ENCODE results near the gene SPACDR. TPM values are rescaled to one million over a fixed set of nuclear protein-coding genes. Genes with fewer than 3 reads are reported as not detected.
A peak's percentile ranks its signal among the peaks of the same experiment; 100 is the strongest.
"Not testable (repeated sequence)": the region's sequence is repeated elsewhere in the genome, so short reads cannot be mapped to it uniquely, and the experiment has no call there.

SPACDR gene
- total and polyA plus RNA-seq, 9 donors = 0.98 to 3.4 (median 1.5) TPM

DNA sequence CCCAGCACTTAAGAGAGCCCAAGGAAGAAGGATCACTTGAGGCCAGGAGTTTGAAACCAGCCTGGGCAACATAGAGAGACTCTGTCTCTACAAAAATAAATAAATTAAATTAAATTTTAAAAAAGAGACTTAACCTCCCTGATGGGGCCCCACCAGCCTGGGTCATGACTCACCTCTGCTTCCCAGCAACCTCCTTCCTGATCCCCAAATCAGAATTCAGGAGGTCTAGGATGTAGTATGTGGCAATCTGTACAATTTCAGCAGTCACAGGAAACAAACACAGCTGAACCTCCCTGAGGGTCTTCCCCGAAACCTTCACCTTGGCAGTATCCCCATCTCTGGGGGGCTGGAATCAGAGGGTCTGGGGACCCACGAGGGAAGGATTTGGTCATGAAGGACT is 18.0 kb downstream of the SPACDR start:
- Histone ChIP-seq H3K4me3 (ENCODE audit: low read length) (no peak overlapping the region), H3K4me1 (ENCODE audit: control insufficient read depth, insufficient read depth, low read length) (peaks cover 28% of the 10 kb centered on the region), H3K9me3 (replicated peaks; ENCODE audit: control insufficient read depth, low read depth, low read length) (no peaks in the 10 kb centered on the region), H3K27ac (ENCODE audit: low read length) (peak overlapping the region; percentile 13), H3K27me3 (ENCODE audit: control insufficient read depth, insufficient read depth, low read length) (no peaks in the 10 kb centered on the region), H3K36me3 (ENCODE audit: control insufficient read depth, insufficient read depth, low read length) (no peaks in the 10 kb centered on the region)
- WGBS (ENCODE audit: insufficient coverage) = 29% methylated on average over 1 of the region's 2 CpGs
- no peak for DNase-seq

- WGBS (ENCODE audit: insufficient coverage) = 18% methylated on average over 12 of the region's 14 CpGs
- Histone ChIP-seq H3K27ac (ENCODE audit: low read length) (peak overlapping the region; percentile 79), H3K9me3 (replicated peaks; ENCODE audit: control insufficient read depth, low read depth, low read length) (no peaks in the 10 kb centered on the region), H3K4me1 (ENCODE audit: control insufficient read depth, insufficient read depth, low read length) (peaks cover 15% of the 10 kb centered on the region), H3K36me3 (ENCODE audit: control insufficient read depth, insufficient read depth, low read length) (no peaks in the 10 kb centered on the region), H3K27me3 (ENCODE audit: control insufficient read depth, insufficient read depth, low read length) (no peaks in the 10 kb centered on the region), H3K4me3 (ENCODE audit: low read length) (no peak overlapping the region)
- peak; percentile 71 for DNase-seq
Measured at GRCh38 chr7:100444311-100445278, 19.5 kb downstream of the SPACDR start.

DNA sequence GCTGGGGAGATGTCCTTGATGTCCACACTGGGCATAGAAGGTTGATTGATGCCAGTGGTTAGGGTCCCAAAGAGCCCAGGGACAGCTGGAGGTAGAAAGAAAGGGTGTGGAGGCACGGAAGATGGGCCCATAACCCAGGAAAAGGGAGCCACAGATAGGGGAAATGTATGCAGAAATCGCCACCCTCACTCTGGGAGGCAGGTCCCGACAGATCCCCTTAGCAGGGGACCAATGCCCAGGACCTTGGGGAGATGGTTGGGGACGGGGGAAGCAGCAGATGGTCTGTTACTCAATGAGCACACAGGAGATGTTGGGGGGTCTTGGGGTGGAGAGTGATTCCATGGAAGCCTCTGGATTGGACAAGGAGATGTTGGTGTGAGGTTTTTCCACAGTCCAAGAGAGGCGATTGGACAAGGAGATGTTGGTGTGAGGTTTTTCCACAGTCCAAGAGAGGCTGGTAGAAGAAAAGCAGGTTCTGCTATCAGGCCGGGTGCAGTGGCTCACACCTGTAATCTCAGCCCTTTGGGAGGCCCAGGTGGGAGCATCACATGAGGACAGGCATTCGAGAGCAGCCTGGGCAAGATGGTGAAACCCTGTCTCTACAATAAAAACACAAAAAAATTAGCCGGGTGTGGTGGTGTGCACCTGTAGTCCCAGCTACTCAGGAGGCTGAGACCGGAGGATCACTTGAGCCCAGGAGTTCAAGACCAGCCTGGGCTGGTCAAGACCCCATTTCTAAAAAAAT is 20.8 kb downstream of the SPACDR start:
- H3K4me1 ChIP-seq (ENCODE audit: control insufficient read depth, insufficient read depth, low read length) = peaks cover 15% of the 10 kb centered on the region
- no peak for DNase-seq
- no peak overlapping the region for H3K4me3 ChIP-seq (ENCODE audit: low read length)
- no peaks in the 10 kb centered on the region for H3K27me3 ChIP-seq (ENCODE audit: control insufficient read depth, insufficient read depth, low read length)
- WGBS (ENCODE audit: insufficient coverage) = 91% methylated on average over 9 of the region's 9 CpGs
- no peaks in the 10 kb centered on the region for H3K9me3 ChIP-seq (replicated peaks; ENCODE audit: control insufficient read depth, low read depth, low read length)
- peak overlapping the region; percentile 79 for H3K27ac ChIP-seq (ENCODE audit: low read length)
- no peaks in the 10 kb centered on the region for H3K36me3 ChIP-seq (ENCODE audit: control insufficient read depth, insufficient read depth, low read length)

DNA sequence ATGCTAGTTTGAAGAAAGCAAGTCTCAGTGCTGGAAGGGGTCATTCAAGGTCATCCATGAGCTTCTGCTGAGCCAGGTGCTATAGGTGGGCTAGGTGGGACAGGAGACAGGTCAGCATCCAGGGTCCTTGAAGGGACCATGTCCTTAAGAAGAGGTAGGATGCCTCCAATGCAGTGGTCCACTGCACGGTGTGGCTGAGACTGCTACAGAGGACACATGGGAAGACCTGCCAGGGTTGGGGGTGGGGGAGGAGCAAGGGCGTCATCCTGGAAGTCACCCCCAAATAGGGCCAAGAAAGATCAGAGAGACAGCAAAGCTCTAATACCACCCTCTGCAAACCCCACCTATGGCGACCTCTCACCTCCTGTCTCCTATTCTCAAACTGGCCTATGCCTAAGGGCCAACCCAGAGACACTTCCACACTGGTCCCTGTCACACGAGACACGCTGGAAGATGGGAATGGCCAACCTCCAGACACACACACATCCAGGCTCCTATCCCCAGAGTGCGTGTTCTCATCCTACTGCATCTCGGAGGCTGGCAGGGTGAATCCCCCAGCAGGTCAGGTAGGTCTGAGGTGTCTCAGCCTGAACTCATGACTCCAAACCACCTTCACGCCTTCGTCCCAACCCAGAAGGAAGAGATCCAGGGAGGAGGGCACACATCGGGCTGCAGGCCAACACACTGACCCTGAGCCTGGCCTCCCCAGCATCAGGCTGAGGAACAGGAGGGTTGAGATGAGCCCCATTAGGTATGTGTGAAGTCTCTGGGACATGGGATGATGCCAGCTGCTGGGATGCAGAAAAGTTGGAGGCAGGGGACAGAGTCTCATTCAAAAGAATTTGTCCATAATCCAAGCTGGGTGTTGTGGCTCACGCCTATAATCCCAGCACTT is 22.2 kb downstream of the SPACDR start:
- H3K27me3 ChIP-seq (ENCODE audit: control insufficient read depth, insufficient read depth, low read length) = no peaks in the 10 kb centered on the region
- no peaks in the 10 kb centered on the region for H3K36me3 ChIP-seq (ENCODE audit: control insufficient read depth, insufficient read depth, low read length)
- no peak overlapping the region for H3K27ac ChIP-seq (ENCODE audit: low read length)
- no peak for DNase-seq
- H3K9me3 ChIP-seq (replicated peaks; ENCODE audit: control insufficient read depth, low read depth, low read length) = no peaks in the 10 kb centered on the region
- WGBS (ENCODE audit: insufficient coverage) = 79% methylated on average over 6 of the region's 11 CpGs
- no peak overlapping the region for H3K4me3 ChIP-seq (ENCODE audit: low read length)
- H3K4me1 ChIP-seq (ENCODE audit: control insufficient read depth, insufficient read depth, low read length) = peaks cover 19% of the 10 kb centered on the region

DNA sequence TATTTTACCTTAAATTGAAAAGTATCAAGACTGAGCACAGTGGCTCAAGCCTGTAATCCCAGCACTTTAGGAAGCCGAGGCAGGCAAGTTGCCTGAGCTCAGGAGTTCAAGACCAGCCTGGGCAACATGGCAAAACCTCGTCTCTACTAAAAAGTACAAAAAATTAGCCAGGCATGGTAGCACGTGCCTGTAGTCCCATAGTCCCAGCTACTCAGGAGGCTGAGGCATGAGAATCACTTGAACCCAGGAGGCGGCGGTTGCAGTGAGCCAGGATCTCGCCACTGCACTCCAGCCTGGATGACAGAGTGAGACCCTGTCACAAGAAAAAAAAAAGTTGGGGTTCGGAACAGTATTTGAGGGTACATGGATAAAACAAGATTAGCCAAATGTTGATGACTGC is 24.8 kb downstream of the SPACDR start:
- H3K4me3 ChIP-seq (ENCODE audit: low read length); H3K27ac ChIP-seq (ENCODE audit: low read length); H3K27me3 ChIP-seq (ENCODE audit: control insufficient read depth, insufficient read depth, low read length); DNase-seq; H3K9me3 ChIP-seq (replicated peaks; ENCODE audit: control insufficient read depth, low read depth, low read length): not testable (repeated sequence)
- WGBS (ENCODE audit: insufficient coverage) = 83% methylated on average over 6 of the region's 7 CpGs
- Histone ChIP-seq H3K36me3 (ENCODE audit: control insufficient read depth, insufficient read depth, low read length) (peaks cover 10% of the 10 kb centered on the region), H3K4me1 (ENCODE audit: control insufficient read depth, insufficient read depth, low read length) (peaks cover 24% of the 10 kb centered on the region)

DNA sequence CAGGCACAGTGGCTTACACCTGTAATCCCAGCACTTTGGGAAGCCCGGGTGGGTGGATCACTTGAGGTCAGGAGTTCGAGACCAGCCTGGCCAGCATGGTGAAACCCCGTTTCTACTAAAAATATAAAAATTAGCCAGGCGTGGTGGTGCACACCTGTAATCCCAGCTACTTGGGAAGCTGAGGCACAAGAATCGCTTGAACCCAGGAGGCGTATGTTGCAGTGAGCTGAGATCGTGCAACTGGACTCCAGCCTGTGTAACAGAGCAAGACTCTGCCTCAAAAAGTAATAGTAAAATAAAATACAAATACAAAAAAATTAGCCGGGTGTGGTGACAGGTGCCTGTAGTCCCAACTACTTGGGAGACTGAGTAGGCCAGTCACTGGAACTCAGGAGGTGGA is 25.3 kb downstream of the SPACDR start:
- not testable (repeated sequence) for H3K27ac ChIP-seq (ENCODE audit: low read length); H3K9me3 ChIP-seq (replicated peaks; ENCODE audit: control insufficient read depth, low read depth, low read length); DNase-seq; H3K27me3 ChIP-seq (ENCODE audit: control insufficient read depth, insufficient read depth, low read length); H3K4me3 ChIP-seq (ENCODE audit: low read length)
- peaks cover 16% of the 10 kb centered on the region for H3K36me3 ChIP-seq (ENCODE audit: control insufficient read depth, insufficient read depth, low read length)
- WGBS (ENCODE audit: insufficient coverage) = 86% methylated on average over 1 of the region's 8 CpGs
- peaks cover 21% of the 10 kb centered on the region for H3K4me1 ChIP-seq (ENCODE audit: control insufficient read depth, insufficient read depth, low read length)

GRCh38 chr7:100438172-100438571 is 25.9 kb downstream of the SPACDR start:
- no peak for DNase-seq
- no CpG with 5 or more reads among the region's 2 CpGs for WGBS (ENCODE audit: insufficient coverage)
- Histone ChIP-seq H3K27ac (ENCODE audit: low read length) (peak overlapping the region; percentile 29), H3K4me3 (ENCODE audit: low read length) (no peak overlapping the region), H3K9me3 (replicated peaks; ENCODE audit: control insufficient read depth, low read depth, low read length) (no peaks in the 10 kb centered on the region), H3K27me3 (ENCODE audit: control insufficient read depth, insufficient read depth, low read length) (no peaks in the 10 kb centered on the region), H3K4me1 (ENCODE audit: control insufficient read depth, insufficient read depth, low read length) (peaks cover 22% of the 10 kb centered on the region), H3K36me3 (ENCODE audit: control insufficient read depth, insufficient read depth, low read length) (peaks cover 21% of the 10 kb centered on the region)

DNA sequence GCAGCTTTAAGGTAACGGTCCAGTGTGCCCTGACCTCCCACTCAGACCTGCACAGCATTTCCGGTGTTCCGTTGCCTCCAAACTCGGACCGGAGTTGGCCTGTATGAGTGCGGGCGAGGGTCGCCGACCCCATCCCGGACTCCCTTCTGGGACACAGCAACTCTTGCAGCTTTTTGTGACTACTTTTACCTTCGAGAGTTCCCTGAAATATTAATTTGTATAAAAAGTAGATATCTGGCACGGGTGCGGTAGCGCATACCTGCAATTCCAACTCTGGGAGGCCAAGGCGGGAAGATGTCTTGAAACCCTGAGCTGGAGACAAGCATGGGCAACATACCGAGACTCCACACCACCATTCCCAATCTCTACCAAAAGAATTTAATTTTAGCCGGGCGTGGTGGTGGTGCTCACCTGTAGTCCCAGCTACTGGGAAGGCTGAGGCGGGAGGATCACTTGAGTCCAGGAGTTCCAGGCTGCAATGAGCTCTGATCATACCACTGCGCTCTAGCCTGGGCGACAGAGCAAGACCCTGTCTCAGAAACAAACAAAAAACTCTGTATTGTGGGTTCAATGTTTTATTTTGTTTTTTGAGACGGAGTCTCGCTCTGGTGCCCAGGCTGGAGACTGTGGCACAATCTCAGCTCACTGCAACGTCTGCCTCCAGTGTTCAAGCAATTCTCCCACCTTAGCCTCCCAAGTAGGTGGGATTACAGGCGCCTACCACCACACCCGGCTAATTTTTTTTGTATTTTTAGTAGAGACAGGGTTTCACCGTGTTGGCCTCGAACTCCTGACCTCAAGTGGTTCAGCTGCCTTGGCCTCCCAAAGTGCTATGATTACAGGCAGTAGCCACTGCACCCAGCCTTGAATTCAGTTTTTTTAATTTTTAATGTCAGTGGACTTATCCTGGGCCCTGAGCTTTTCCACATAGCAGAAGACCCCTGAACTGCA is 26.6 kb downstream of the SPACDR start:
- H3K27me3 ChIP-seq (ENCODE audit: control insufficient read depth, insufficient read depth, low read length) = no peaks in the 10 kb centered on the region
- DNase-seq = no peak
- no peaks in the 10 kb centered on the region for H3K9me3 ChIP-seq (replicated peaks; ENCODE audit: control insufficient read depth, low read depth, low read length)
- no peak overlapping the region for H3K4me3 ChIP-seq (ENCODE audit: low read length)
- H3K4me1 ChIP-seq (ENCODE audit: control insufficient read depth, insufficient read depth, low read length) = peaks cover 27% of the 10 kb centered on the region
- 86% methylated on average over 10 of the region's 28 CpGs for WGBS (ENCODE audit: insufficient coverage)
- peaks cover 29% of the 10 kb centered on the region for H3K36me3 ChIP-seq (ENCODE audit: control insufficient read depth, insufficient read depth, low read length)
- H3K27ac ChIP-seq (ENCODE audit: low read length) = peak overlapping the region; percentile 29

Measured in muscle of leg (tissue), 11 donors.